GM12891 (cell line): ENCODE data around the gene USP32.
"Not testable (repeated sequence)": the region's sequence is repeated elsewhere in the genome, so short reads cannot be mapped to it uniquely, and the experiment has no call there.

Experiments used
- PAX5 ChIP-seq: IDR thresholded peaks from 2 replicates; pipeline ENCODE4 v1.6.1; 2011; ENCODE audit warnings: low read length, moderate library complexity, mild to moderate bottlenecking; ENCODE audit not compliant: insufficient read depth, severe bottlenecking
- POLR2A ChIP-seq: IDR thresholded peaks from 2 replicates; pipeline ENCODE4 v1.6.1; 2011; ENCODE audit warnings: low read depth, low read length, control low read depth
- POLR2AphosphoS5 ChIP-seq: IDR thresholded peaks from 2 replicates; pipeline ENCODE4 v1.6.1; 2011; ENCODE audit warnings: low read depth, low read length, control low read depth
- SPI1 ChIP-seq: IDR thresholded peaks from 2 replicates; pipeline ENCODE4 v1.6.1; 2011; ENCODE audit warnings: low read depth, low read length, control low read depth
- TAF1 ChIP-seq: IDR thresholded peaks from 2 replicates; pipeline ENCODE4 v1.6.1; 2011; ENCODE audit warnings: low read depth, low read length, control low read depth

DNA sequence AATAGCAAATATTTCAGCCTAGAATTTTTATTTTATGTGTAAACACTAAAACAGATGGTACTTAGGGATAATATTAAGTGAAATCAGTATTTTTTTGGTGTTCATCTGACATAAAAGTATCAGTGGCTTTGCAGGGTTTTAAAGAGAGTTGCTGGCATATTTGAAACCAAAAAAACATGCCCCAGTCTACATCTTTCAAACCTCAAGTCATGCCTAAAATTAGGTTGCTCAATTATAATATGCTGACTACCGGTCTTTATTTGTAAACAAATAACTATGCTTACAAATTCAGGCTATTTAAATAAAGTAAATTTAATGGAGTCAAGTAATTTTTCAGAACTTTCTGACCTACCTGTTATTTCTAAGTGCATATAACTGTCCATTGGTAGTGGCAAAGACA is 183.6 kb downstream of the USP32 start:
- not testable (repeated sequence) for TF ChIP-seq POLR2A, POLR2AphosphoS5, PAX5, TAF1, SPI1
